Measurements from ENCODE around the gene IGDCC3. TPM values are rescaled to one million over a fixed set of nuclear protein-coding genes. Genes with fewer than 3 reads are reported as not detected.

IGDCC3 gene
- total RNA-seq, 1 experiment from 2014 or later, result 53.5 TPM

- no peak overlapping the region for H3K27ac Mint-ChIP-seq
- no peaks in the 10 kb centered on the region for H3K9me3 Mint-ChIP-seq
- H3K4me3 Mint-ChIP-seq, result no peak overlapping the region
- H3K36me3 Mint-ChIP-seq, result peaks cover 16% of the 10 kb centered on the region
- ATAC-seq (no peak), DNase-seq (ENCODE audit: low spot score) (no peak)
- no peaks in the 10 kb centered on the region for H3K27me3 Mint-ChIP-seq (ENCODE audit: low read depth)
- CTCF ChIA-PET, result interaction anchor here (9.4 kb wide), 1 partner anchor 69 kb away, joined by 175 read pairs; no protein-coding TSS in a partner anchor
- H3K4me1 Mint-ChIP-seq, result peaks cover 13% of the 10 kb centered on the region
- TF ChIP-seq ATF2 (CRISPR knock-in tag; IDR thresholded peaks at IDR 0.05; ENCODE audit: borderline replicate concordance, low read depth) (no peak), AFF4 (CRISPR knock-in tag; IDR thresholded peaks at IDR 0.05; ENCODE audit: borderline replicate concordance) (no peak), JAZF1 (CRISPR knock-in tag; IDR thresholded peaks at IDR 0.05) (no peak), RELA (CRISPR knock-in tag; IDR thresholded peaks at IDR 0.05; ENCODE audit: borderline replicate concordance) (no peak), ELF4 (CRISPR knock-in tag; IDR thresholded peaks at IDR 0.05; ENCODE audit: low read depth) (no peak), JUN (CRISPR knock-in tag; IDR thresholded peaks at IDR 0.05) (no peak), SP1 (CRISPR knock-in tag; conservative IDR thresholded peaks at IDR 0.05) (no peak), STAT6 (CRISPR knock-in tag; conservative IDR thresholded peaks at IDR 0.05; ENCODE audit: low read depth) (no peak), ZNF396 (CRISPR knock-in tag; IDR thresholded peaks at IDR 0.05; ENCODE audit: borderline replicate concordance) (no peak), CREM (CRISPR knock-in tag; IDR thresholded peaks at IDR 0.05) (no peak), GABPB1 (CRISPR knock-in tag; IDR thresholded peaks at IDR 0.05) (no peak), ATF1 (CRISPR knock-in tag; IDR thresholded peaks at IDR 0.05) (no peak), CTCF (IDR thresholded peaks at IDR 0.05) (no peak), AR (CRISPR knock-in tag; IDR thresholded peaks at IDR 0.05) (no peak), ZNF232 (CRISPR knock-in tag; IDR thresholded peaks at IDR 0.05) (no peak), MLX (CRISPR knock-in tag; IDR thresholded peaks at IDR 0.05) (no peak), TCF7 (CRISPR knock-in tag; IDR thresholded peaks at IDR 0.05; ENCODE audit: low read depth) (no peak), ZBTB43 (CRISPR knock-in tag; IDR thresholded peaks at IDR 0.05) (no peak)
- POLR2A ChIA-PET, result no interaction called here
These were observed 10.7 kb upstream of the IGDCC3 start for GRCh38 chr15:65388306-65389080.
